ENCODE results near the gene KIRREL3.

GRCh38 chr11:126969865-126970479 is 30.6 kb downstream of the KIRREL3 start:
- TF ChIP-seq GATA2 (IDR thresholded peaks at IDR 0.05; ENCODE audit: low read depth, low read length) (no peak), GATA3 (IDR thresholded peaks at IDR 0.05; ENCODE audit: low read depth, low read length) (no peak)
